D721Med (cell line): ENCODE measurements around the gene IL17RE.
"Not testable (repeated sequence)": the region's sequence is repeated elsewhere in the genome, so short reads cannot be mapped to it uniquely, and the experiment has no call there.

ENCODE experiments used
- DNase-seq: peaks from one replicate; pipeline ENCODE4 v3.0.0; 2011; ENCODE audit warnings: low spot score; ENCODE audit not compliant: insufficient read length
- FAIRE-seq: peaks from 2 replicates; lab custom pipeline; 2011; peaks lifted over from hg19 to GRCh38; lab: Jason Lieb, UNC
- TF ChIP-seq, protein P1 (sequence below): IDR thresholded peaks from 2 replicates; pipeline ENCODE4 v1.5.1; 2012; ENCODE audit warnings: mild to moderate bottlenecking, control low read depth; ENCODE audit not compliant: insufficient read depth; ENCODE audit errors: missing control alignments

IL17RE gene

DNA sequence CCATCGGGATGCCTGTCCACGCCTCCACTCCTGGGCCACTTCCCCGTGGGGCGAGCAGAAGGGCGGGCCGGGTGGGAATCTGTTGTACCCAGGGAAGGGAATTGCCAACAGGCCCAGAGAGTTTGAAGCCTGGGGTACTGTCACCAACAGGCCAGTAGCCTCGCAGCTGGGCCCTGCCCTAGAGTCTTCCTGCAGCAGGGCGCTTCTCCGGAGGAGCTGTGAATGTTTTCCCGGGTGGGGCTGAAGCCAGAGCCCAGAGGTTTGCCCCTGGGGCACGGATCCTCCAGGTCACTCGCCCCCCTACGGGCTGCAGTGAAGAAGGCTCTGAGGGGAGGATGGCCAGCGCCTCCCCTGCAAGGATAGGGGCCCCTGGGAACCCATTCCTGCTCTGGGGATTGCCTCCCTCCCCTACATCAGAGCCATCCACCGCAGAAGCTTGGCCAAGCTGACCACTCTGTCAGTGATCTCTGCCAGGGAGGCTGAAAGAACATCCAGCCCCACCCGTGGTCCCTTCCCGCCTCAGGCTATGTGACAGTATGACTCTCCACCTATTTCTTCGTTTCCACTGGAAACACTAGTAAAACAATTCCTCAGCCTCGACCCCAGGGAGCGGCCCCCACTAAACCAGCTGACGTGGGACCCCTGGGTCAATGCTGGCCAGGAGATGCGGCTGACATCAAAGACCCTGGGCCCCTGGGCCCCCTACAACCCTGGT, 39.4 kb upstream of the IL17RE start:
- TF ChIP-seq, protein P1, sequence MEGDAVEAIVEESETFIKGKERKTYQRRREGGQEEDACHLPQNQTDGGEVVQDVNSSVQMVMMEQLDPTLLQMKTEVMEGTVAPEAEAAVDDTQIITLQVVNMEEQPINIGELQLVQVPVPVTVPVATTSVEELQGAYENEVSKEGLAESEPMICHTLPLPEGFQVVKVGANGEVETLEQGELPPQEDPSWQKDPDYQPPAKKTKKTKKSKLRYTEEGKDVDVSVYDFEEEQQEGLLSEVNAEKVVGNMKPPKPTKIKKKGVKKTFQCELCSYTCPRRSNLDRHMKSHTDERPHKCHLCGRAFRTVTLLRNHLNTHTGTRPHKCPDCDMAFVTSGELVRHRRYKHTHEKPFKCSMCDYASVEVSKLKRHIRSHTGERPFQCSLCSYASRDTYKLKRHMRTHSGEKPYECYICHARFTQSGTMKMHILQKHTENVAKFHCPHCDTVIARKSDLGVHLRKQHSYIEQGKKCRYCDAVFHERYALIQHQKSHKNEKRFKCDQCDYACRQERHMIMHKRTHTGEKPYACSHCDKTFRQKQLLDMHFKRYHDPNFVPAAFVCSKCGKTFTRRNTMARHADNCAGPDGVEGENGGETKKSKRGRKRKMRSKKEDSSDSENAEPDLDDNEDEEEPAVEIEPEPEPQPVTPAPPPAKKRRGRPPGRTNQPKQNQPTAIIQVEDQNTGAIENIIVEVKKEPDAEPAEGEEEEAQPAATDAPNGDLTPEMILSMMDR: no peak
- FAIRE-seq: no peak
- no peak for DNase-seq

DNA sequence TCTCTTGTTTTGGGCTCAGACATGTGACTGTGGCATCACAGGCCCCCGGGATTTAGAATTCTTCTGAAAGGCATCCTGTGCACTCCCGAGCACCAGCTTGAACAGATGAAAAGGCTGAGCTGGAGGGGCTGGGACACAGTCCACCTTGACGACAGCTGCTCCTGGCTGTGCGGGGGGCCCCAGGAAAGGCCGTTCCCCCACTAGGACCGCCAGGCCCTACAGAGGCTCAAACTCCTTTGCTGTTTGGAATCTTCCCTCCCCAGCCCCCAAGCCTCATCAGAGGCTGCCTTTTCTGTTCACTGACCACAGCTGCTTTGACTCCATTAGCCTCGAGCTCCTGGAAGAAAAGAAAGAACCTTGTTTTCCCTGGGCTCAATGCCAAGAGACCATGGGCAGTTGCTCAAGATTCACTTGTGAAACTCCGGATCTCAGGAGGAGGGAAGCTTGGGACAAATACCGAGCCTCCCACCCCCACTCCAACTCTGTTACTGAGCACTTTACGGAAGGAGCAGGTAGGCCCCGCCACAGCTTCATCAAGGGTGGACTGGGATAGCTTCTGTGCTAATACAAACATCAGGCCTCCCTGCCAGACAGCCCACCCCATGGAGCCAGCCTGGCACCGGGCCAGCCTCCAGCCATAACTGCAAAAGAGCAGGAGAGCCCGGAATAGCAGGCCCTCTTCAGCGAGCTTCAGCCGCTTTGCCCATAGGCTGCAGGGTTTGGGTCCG, 38.3 kb upstream of the IL17RE start:
- DNase-seq: no peak
- TF ChIP-seq, protein P1: no peak
- no peak for FAIRE-seq

DNA sequence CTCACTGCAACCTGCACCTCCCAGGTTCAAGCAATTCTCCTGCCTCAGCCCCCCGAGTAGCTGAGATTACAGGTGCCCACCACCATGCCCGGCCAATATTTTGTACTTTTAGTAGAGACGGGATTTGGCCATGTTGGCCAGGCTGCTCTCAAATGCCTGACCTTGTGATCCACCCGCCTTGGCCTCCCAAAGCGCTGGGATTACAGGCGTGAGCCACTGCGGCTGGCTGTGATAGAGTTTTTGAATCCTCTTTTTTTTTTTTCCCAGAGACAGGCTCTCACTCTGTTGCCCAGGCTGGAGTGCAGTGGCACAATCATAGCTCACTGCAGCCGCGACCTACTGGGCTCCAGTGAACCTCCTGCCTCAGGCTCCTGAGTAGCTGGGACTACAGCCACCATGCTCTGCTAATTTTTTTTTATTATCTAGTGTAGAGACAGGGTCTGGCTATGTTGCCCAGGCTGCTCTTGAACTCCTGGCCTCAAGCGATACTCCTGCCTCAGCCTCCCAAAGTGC, 37.5 kb upstream of the IL17RE start:
- not testable (repeated sequence) for DNase-seq, FAIRE-seq

DNA sequence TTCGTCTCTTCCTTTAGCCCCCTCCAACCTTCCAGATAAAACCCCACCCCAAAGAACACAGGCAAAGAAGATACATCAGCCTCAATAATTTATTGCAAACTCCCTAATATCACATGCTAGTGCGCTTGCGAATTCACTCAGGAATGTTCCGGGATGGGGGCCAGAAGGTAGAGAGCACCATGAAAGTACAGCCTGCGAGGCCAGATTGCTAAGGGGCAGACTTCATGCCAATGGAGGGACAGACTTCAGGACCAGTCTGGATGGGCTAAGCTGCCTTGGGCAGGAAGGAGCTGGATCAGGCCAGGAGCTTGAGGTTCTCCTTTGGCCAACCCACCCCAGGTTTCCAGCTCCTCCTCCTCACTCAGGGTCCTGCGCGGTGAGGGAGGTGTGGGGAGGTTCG, 36.0 kb upstream of the IL17RE start:
- FAIRE-seq: no peak
- DNase-seq: no peak
- TF ChIP-seq, protein P1: no peak

DNA sequence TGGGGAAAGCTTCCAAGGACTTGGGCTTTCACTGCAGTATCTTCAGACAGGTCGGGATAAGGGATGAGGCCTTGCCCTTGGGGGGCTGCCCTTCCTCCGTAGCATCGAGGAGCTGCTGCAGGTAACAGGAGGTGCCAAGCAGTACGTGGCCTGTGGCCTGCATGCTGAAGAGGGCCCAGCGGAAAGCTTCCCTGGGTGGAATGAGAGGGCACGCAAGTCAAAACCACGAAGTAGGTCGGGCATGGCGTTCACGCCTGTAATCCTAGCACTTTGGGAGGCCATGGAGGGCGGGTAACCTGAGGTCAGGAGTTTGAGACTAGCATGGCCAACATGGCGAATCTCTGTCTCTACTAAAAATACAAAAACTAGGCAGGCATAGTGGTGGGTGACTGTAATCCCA, 35.5 kb upstream of the IL17RE start:
- no peak for FAIRE-seq
- no peak for DNase-seq
- TF ChIP-seq, protein P1: no peak

DNA sequence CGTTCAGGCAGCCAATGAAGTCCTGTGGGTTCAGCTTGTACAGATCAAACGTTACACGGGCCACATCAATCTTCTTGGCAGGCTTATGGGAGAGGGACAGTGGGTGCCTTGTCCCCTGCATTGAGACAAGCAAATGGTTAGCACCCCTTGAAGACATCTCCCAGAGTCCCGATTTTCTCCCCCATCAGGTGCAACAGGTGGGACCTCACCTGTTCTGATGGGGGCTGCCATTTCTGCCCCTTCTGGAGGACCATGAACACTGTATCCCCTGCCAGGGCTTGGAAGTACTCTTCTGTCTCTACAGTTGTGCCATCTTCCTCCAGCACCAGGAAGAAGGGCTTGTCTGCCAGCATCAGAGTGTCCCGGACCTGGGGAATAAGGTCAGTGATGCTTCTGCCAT, 32.7 kb upstream of the IL17RE start:
- FAIRE-seq (no peak), DNase-seq (no peak)
- TF ChIP-seq, protein P1: no peak

DNA sequence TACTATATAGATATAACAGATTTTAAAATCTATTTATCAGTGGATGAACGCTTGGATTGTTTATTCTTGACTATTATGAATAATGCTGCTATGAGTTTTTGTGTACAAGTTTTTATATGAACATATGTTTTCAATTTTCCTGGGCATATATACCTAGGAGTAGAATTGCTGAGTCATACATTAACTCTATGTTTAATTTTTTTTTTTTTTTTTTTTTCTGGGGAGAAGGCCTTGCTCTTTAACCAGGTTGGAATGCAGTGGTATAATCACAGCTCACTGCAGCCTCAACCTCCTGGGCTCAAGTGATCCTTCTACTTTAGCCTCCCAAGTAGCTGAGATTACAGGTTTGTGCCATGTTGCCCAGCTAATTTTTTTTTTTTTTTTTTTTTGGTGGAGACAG, 31.7 kb upstream of the IL17RE start:
- no peak for DNase-seq
- TF ChIP-seq, protein P1: no peak
- no peak for FAIRE-seq

DNA sequence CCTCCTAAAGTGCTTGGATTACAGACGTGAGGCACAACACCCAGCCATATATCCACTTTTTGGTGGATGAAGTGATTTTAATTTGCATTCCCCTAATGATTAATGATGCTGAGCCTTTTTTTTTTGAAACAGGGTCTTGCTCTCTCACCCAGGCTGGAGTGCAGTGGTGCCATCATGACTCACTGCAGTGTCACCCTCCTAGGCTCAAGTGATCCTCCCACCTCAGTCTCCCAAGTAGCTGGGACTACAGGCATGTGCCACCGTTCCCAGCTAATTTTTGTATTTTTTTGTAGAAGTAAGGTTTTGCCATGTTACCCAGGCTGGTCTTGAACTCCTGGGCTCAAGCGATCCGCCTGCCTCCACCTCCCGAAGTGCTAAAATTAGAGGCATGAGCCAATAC, 30.6 kb upstream of the IL17RE start:
- FAIRE-seq, DNase-seq: not testable (repeated sequence)
